Measurements from ENCODE around the gene FGD1.
"Not testable (repeated sequence)": the region's sequence is repeated elsewhere in the genome, so short reads cannot be mapped to it uniquely, and the experiment has no call there.

FGD1 gene

DNA sequence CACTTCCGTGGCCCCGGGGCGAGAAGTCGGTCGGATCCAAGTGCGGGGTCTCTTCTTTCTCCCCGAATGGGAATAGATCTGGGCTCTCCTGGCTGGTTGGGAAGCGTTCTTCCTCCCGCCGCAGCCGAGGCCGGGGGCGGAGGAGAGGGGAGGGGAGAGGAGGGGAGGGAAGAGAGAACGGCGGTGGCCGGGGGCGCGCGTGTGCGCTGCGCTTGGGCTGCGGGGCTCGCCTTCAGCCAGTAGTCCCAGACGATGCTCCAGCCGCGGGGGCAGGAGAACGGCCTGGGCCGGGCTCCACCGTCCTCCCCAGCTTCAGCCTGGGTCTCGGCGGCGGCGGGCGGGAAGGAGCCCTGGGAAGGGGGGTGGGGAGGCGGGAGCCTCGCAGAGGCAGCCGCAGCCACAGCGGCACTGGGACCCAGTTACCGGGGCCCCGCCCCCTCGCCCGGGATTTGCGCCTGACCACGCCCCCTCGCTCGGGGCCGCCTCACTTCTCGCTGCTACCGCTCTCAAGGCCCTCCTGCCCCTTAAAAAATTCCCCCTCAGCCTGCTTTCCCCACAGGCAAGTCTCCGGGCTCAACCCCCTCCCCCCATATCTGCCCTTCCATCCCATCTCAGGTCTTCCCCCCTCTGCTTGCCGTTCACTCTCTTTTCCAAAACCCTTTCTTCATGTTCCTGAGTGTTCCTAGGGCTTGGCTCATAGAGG lies at the start of gene FGD1:
FGD1 (minus strand) TSS at position 421 of the 703 bp plus-strand sequence. CDS start 802 bp downstream, outside the sequence.
- peak; percentile 33 for DNase-seq (ENCODE audit: low read depth)

DNA sequence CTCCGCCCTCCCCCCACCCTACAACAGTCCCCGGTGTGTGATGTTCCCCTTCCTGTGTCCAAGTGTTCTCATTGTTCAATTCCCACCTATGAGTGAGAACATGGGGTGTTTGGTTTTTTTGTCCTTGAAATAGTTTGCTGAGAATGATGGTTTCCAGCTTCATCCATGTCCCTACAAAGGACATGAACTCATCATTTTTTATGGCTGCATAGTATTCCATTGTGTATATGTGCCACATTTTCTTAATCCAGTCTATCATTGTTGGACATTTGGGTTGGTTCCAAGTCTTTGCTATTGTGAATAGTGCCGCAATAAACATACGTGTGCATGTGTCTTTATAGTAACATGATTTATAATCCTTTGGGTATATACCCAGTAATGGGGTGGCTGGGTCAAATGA lies 46.2 kb upstream of the FGD1 start:
- not testable (repeated sequence) for DNase-seq (ENCODE audit: low read depth)

DNA sequence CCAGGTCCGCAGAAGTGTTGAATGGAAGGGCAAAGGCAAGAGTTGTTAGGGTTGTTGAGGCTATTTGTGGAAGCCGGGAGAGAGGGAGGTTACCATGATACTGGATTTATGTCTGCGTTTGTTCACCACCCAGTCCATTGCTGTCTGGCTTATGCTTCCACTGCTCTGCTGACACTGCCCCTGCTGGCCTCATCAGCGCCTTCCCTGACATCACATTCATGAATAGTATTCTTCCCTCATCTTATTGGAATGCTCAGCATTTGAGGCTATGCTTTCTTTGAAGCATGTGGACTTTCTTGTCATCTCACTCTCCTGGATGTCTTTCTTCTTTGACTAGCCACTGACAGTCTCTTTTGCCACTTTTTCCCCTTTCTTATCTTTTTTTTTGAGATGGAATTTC lies 44.3 kb upstream of the FGD1 start:
- DNase-seq (ENCODE audit: low read depth), result peak; percentile 1

DNA sequence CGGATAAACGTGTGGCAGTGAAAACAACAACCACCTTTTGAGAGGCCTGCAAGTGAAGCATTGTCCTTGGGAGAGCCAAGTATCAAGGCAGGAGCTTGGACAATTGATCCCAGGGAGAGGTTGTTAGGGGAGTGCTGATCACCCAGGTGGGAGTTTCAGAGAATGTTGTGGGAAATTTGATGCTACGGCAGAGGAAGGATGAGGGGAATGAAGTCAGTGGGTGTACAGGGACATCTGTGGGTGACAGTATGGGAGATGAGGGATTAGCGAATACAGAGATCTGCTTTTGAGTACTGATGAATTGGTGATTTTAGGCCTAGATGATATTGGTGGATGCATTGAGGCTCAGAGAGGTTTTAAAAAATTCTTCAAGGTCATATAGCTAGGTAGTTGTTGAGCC lies 38.2 kb upstream of the FGD1 start:
- no peak for DNase-seq (ENCODE audit: low read depth)

DNA sequence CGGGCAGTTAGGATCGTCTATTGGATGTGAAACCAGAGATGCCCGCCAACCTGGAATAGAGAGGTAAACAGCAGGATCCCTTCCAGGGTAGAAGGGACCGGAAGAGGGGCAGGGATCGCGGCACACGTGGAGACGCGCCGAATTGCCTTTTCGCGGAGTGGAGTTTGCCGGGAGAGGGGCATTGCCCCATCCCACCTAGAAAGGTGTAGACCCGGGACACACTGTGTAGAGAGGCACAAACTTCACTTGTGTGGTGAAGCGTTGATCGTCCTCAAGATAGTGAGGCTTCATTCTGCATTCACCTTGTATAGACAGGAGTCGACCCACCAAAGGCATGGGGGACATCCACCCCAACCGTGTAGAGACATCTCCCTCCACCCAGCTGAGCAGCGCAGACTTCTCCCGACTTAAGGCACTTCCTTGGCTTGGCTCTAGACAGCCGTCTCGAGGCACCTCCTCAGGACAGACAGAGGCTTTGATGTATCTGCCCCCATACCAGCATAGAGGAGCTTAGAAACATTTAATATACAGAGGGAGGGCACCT lies 34.4 kb upstream of the FGD1 start:
- no peak for DNase-seq (ENCODE audit: low read depth)

DNA sequence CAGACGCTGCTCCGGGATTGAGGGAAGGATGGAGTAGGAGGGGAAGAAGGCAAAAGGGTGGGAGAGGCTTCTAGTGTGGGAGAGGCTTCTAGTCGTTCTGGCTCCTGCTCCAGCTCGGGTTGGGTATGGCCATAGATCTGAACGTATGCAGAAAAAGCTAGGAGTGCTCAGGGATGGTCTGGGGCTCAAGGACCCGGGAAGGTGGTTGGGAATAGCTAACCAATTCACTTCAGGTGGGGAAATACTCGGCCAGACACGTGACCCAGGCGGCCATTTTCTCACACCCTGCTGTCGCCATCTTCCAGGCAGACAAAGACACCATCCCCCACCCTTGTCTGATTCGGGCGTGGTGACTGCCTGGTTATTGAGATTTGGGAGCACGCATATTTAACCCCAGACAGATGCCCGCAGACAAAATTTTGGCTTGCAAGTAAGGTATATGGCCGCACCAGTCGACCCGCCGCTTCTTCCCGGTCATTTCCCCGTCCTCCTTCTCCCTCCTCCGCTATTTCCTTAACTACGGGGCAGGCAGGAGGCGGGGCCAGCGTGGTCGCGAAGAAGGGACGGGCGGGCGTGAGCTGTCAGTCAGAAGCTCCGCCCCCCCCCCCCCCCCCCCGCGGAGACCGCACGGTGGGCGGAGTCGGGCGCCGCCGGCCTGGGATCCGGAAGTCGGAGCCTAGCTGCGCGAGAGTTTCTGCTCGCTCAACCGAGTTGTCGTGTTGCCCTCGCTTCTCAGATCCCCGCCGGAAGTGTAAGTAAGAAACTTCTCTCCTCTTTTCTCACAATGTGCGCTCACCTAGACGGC lies 33.7 kb upstream of the FGD1 start, which contains the start of gene GNL3L:
GNL3L (plus strand) TSS at position 668 of the 805 bp plus-strand sequence. CDS start 2,348 bp downstream, outside the sequence.
- peak; percentile 79 for DNase-seq (ENCODE audit: low read depth)

DNA sequence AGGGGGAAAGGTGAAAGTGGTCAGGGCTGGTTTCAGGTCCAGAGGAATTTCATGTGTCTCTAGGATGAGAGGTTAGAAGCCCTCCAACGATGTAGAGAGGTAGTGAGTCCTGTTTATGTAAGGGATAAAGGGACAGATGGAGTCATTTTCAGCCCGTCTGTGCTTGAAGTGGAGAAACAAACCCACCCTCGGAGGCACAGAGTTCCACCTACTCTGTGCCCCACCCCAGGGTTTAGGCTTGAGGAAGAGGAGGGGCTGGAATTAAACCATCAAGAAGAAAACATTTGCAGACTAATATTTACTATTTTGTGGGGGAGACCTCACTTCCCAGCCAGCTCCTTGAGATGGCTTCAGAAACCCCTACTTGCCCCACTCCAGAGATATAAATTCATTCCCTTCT lies 33.1 kb upstream of the FGD1 start:
- DNase-seq (ENCODE audit: low read depth), result no peak

DNA sequence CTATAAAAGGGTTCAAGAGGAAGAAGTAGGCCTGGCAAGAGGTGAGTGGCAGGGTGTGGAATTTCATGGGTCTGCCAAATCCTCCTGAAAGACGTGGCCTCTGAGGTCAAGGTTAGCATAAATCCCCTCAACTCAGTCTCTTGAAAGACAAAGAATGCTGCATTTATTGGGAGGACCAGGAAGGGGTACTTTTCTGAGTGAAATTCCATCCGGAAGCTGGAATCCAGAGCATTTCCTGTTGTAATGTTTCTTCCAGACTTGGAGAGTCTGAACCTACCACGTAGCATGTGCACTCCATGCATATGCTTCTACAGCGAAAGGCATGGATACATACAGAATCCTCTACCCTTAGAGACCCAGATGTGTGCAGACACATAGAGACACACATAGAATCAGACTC lies 13.4 kb upstream of the FGD1 start:
- no peak for DNase-seq (ENCODE audit: low read depth)

DNA sequence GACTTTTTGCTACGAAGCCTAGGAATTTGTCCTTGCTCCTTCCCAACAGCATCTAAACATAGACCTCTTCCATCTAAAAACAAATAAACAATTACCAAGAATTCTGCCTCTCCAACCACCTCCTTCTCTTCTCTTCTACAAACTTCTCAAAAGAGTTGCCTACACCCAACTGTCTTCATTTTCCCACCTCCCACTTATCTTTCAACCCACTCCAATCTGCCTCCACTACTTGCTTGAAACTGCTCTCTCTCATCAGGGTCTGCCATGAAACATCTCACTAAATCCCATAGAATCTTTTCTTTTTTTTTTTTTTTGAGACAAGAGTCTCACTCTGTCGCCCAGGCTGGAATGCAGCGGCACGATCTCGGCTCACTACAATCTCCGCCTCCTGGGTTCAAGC lies 902 bp upstream of the FGD1 start:
- DNase-seq (ENCODE audit: low read depth), result no peak

DNA sequence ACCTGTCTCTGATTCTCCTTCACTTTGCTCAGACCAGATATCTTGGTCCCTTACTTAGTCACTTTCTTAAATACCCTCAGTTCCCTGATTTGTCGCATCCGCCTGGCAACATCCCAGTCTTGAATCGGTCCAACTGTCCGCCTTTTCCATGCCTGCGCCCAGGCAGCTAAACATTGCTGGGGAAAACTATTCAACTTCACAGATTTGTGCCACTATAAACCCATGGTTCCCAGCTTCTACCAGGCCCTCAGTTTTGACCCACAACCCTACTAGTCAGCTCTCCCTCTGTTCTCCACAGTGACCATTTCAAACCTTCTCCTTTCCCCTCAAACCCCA lies 451 bp upstream of the FGD1 start:
- DNase-seq (ENCODE audit: low read depth), result no peak

DNA sequence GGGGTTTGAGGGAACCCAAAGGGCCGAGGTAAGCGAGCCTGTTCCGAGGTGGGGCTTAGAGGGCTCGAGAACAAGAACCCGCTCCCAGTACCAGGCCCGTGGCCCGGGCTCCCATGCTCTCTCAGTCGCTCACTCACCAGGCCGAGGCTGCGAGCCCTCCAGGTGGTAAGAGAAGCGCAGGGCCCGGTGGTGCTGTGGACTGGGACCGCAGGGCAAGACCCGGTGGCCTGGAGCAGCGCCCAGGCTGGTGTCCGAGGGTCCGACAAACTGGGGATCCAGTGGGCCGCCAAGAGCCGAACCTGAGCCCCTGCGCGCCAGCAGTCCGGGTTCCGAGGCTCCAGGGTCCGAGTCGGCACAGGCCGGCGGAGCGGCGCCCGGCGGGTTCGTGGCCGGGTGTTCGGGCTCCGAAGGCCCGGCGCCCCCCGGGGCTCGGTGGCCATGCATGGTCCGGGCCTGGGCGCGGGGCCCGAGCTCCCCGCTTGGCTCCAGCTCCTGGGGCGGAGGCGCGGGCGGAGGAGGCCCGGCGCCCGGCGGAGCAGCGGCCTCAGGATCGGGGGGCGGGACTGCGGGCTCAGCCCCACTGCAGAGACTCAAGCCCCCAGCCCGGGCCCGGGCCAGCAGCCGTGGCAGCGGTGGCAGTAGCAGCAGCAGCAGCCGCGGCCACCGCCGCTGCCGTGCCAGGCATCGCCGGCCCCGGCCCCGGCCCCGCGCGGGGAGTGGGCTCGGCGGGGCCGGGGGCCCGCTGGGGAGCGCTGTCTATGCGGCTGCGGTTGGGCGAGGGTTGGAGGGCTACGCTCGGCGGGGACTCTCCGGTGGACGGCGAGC lies 833 bp downstream of the FGD1 start:
- no peak for DNase-seq (ENCODE audit: low read depth)

DNA sequence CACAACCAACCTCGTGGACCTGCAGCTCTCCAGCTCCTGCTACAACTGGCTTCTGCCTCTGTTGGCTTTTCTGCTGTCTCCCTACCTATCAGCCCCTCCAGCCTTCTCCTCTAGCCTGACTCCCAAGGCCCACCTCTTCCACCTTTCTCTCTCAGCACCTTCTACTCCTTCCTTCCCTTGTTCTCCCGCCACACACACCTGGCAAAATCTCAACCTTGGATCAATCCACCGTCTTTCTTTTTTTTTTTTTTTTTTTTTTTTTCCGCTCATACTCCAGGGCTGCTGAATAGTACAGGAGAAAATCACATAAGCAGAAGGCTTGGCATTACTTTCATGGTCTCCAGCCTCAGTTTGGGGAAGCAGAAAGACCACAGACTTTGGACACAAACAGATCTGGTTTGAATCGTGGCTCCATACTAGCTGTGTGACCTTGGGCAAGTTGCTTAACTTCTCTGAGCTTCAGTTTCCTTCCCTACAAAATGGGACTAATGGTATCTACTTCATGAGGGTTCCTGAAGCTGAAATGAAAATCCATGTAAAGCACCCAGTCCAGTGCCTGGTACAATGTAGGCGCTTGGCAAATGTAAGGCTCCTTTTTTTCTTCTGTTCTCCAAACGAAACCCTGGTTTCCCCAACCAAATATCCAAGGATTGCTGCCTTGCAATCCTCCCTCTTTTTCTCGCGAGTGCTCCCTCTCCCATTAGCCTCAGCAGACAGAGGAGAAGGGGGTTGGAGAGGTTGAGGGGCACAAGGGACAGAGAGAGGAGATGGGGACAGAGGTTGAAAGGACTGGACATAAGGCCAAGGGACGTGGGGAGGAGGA lies 1.7 kb downstream of the FGD1 start:
- no peak for DNase-seq (ENCODE audit: low read depth)

DNA sequence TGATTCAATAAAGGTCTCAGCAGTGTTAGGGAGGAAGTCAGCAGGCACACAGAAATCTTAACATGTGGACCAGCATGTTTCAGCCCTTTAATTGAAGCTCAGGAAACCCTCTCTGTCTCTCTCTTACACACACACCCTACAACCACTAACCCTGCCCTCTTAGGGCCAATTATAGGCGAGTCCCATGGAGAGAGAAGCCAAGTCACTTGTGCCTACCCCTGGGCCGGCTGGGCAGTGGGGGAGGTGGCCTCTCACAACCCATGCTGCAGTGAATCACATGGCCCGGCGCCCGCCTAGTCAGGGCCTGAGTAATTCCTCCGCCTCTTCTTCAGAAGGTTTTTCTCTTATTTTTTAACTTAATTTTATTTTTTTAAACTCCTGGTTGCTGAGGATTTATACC lies 3.7 kb downstream of the FGD1 start:
- DNase-seq (ENCODE audit: low read depth), result peak; percentile 31

DNA sequence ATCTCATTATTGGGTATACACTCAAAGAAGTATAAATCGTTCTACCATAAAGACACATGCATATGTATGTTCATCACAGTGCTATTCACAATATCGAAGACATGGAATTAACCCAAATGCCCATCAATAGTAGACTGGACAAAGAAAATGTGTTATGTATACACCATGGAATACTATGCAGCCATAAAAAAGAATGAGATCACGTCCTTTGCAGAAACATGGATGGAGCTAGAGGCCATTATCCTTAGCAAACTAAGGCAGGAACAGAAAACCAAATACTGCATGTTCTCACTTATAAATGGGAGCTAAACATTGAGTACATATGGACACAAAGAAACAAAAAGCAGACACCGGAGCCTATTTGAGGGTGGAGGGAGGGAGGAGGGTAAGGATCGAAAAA lies 6.2 kb downstream of the FGD1 start:
- not testable (repeated sequence) for DNase-seq (ENCODE audit: low read depth)

DNA sequence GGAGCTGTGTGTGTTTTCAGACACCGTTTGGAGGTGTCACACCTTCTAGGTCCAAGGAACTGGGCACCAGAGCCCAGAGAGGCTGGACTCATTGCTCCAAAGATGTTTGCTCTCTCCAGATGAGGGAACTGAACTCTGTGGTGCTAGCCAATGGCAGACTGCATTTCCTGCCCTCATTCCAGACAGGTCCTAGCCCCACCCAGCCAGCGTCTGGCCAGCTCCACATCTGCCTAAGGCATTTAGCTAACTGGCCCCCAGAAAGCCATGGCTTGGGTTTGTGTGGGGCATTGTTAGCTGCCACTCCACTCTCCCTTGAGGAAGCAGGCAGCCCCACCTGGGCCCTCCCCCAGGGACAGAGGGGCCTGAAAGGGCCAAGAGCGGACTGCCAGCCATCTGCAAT lies 11.4 kb downstream of the FGD1 start:
- no peak for DNase-seq (ENCODE audit: low read depth)

DNA sequence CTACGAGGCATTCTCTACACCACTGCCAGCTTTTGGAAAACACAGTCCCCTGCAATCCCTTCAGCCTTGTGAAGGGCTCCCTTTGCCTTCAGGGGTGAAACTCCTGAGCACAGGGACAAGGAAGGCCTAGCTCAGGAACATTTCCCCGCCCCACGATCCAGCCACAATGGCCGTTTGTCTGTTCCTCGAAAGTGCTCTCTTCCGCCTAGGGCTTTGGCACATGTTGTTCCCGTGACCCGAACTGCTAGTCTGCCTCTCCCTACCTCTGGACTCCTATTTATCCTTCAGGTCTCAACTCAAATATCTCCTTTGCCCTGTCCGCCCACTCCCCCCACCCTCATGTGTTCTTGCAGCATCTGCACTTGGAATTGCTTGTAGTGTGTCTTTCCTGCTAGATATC lies 12.1 kb downstream of the FGD1 start:
- no peak for DNase-seq (ENCODE audit: low read depth)

DNA sequence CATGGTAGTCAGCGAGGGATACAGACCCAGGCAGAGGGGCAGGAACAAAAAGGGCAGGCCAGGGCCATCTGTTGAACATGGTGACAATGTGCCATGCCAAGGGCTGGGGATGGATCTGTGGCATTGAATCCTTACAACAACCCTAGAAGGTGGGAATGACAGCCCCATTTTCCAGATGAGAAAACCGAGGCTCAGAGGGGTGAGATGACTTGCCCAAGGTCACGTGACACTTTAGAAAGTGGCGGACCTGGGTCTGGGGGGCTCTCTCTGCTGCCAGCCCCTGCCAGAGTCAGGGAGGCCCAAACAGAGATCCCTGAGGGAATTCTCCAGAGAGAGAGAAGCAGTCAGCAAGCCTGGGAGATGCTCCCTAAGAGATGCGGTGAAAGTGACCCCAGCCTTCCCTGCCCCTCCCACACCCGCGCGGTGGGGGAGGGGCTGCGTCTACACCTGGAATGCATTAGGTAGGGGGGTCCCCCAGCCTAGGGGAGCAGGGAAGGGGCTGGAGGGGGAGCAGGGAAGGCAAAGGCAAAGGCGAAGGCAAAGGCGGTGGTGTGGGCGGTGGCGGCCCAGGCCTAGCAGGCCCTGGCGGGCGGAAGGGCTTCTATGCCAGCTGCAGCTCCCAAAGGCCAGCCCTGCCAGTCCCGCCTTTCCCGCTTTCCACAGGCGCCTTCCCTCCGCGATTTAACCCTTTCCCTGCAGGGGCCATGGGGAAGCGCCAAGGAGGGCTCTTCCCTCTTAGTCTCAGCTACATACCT lies 13.0 kb downstream of the FGD1 start:
- no peak for DNase-seq (ENCODE audit: low read depth)

DNA sequence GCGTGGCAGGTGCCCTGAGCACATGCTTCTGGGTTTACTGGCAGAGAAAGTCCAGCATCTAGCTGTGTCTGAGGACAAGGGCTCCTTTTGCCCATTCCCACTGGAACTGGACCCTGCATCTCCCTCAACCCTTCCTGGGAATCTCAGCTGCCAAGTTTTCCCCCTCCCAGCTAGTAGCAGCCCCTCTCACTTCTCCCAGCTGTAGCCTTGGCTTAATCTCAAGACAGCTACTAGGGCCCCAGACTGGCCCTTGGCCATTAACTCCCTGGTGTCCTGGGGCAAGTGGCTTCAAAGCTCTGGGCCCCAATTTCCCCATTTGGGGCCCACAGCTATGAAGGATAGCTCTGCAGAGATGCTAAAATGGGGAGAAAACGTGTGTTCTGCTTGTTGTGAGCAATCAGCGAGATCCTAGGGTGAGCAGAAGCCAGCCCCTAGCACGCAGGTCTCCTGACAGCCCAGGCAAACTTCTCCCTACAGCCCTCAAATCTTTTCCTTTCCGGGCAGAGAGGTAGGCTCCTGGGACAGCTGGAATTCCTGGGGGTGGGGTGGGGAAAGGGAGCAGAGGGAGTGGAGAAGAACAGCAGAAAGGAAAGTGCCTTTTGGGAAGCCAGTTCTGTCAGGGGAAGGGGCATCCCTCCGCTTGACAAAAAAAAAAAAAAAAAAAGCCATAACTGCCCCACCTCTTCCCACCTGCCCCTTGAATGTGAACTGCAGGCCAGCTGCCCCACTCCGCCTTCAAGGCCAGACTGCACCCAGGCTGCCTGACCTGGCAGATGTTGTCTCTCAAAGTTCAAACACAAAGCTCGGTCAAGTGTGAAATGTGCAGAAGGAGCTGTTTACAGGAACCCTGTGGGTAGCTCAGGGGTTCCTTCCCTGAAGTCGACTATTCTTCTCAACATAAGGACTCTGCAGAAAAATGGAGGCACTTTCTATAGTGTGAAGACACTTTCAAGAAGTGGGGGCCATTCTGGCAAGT lies 16.6 kb downstream of the FGD1 start:
- no peak for DNase-seq (ENCODE audit: low read depth)
